HG03575 (cell line): ENCODE measurements around the gene KCTD14.
"Not testable (repeated sequence)": the region's sequence is repeated elsewhere in the genome, so short reads cannot be mapped to it uniquely, and the experiment has no call there.

ENCODE experiments used
- ATAC-seq: cut with Tn5 transposase; IDR thresholded peaks from one replicate; pipeline ENCODE4 v1.9.1; 2021; ENCODE audit not compliant: unreplicated experiment, insufficient number of reproducible peaks, low FRiP score; ENCODE audit errors: extremely low read depth

KCTD14 gene, protein sequence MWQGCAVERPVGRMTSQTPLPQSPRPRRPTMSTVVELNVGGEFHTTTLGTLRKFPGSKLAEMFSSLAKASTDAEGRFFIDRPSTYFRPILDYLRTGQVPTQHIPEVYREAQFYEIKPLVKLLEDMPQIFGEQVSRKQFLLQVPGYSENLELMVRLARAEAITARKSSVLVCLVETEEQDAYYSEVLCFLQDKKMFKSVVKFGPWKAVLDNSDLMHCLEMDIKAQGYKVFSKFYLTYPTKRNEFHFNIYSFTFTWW

GRCh38 chr11:78022397-78023396 is at the start of gene KCTD14:
Gene KCTD14, minus strand, starts transcription at chr11:78023276. Its CDS starts 27 bp downstream, at chr11:78023249.
- no peak for ATAC-seq

DNA sequence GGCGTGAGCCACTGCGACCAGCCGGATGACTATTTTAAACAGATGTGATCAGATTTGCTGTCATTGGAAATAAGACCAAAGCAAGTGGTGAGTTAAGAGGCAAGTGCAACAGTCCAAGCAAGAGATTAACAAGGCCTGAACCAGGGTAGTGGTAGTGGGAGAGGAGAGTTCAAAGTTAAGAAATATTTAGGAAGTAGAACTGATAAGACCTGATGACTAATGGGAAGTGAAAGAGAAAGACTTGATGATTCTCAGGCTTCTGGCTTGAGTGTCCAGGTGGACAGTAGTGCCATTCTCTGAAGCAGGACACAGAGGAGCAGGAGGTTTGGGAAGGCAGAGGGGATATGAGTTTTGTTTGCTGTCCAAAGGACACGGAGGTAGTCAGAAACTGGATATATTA is 49.4 kb upstream of the KCTD14 start:
- no peak for ATAC-seq

DNA sequence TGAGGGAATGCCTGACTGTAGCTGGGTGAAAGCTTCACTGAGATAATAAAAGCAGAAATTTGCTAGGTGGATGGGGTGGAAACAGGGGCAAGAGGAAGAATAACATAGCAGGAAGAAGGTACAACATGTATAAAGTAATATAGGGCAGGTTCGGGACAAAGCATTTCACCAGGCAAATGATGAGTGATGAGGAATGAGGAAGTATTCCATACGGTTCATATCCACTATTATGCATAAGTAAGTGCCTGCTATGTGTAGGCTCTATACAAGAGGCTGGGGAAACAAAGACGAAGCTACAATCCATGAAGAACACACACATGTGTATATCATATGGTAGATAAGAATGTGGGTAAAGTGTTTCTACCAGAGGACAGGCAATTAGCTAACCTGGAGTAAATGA is 48.6 kb upstream of the KCTD14 start:
- ATAC-seq = no peak

DNA sequence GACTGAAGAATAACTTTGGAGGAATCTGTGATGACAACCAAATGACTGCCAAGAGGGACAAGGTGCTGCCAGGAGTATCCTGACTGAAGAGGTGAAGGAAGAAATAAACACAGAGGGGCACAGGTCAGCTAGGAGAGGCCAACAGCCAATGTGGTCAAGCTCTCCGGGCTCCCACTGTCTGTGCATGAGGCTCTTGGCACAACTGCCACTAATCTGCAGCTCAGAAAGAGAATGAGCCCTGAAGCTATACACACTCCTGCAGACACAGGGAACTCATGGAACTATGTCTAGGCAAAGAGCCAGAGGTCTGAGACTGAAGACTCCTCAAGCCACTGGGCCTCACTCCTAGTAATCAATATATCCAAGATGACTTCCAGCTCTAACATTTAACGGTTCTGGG is 47.5 kb upstream of the KCTD14 start:
- no peak for ATAC-seq

GRCh38 chr11:78069465-78069864 is 46.4 kb upstream of the KCTD14 start:
- no peak for ATAC-seq

DNA sequence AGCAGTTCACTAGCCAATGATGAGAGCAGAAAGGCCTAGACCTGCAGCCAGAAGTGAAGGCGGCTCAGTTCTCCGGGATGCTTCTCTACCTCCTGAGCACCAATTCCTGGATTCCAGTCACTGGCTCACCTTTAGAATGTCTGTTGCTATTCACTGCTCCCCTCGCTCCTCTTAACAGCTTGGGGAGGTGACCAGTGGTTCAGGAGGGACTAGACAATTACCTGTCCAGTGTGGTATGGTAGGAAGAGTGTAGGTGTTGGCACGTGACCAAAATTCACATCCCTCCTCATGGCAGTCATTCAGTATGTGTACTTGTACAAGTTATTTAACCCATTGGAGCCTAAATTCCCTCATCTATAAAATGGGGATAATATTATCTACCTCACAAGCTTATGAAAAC is 44.6 kb upstream of the KCTD14 start:
- ATAC-seq = no peak

DNA sequence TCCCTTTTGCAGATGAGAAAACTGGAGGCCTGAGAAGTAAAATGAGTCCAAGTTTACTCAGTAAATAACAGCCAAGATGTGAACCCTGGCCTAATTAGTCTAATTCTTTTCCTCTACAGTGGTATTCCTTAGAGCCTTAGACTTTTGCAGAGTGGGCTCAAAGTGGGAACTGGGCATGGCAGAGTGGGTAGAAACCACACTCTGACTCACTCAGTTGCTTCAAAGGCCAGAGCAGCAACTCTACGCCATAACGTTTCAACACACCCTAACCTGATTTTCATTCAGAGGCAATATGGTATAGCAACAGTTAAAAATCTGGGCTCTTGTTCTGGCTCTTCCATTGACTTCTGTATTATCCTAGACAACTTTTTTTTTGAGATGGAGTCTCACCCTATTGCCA is 43.4 kb upstream of the KCTD14 start:
- ATAC-seq = no peak

DNA sequence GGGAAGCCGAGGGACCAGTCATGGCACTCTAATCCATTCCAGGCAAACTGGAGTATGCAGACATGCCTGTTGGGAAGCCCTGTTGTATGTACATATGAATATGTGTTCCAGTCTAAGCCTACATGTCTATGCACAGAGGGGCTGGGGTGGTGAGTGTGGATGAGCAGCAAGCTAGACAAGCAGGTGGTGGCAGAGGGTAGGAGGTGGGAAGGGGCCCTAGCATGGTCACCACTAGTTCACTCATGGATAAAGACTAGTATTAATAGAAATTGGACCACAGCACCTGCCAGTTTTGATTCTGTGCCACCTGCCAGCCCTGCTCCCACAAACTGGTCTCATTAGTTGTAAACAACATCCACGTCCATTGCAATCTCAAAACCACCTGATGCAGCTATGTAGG is 42.1 kb upstream of the KCTD14 start:
- ATAC-seq = no peak

- ATAC-seq = no peak
Observed at GRCh38 chr11:78063440-78064181, 40.5 kb upstream of the KCTD14 start, which contains the start of gene THRSP. Gene THRSP, plus strand, starts transcription at chr11:78063861. Its CDS starts 21 bp downstream, at chr11:78063882.

DNA sequence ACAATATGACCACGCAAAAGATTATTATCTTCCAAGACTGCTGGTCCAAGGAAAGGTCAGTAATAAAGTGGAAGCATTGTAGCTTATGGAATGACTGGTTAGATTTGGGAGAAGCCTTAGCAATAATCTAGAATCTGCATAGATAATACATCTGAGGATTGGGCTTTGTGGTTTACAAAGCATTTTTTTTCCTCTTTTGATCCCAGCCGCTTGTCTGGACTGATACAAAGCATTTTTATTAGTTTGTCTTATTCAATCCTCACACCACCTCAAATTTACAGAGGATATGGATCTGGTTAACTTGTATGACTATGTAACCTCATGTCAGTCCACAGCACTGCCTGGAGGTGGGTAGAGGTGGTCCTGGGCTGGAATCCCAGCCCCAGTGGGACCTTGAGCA is 39.6 kb upstream of the KCTD14 start:
- no peak for ATAC-seq

GRCh38 chr11:78061921-78062311 is 38.8 kb upstream of the KCTD14 start:
- no peak for ATAC-seq

DNA sequence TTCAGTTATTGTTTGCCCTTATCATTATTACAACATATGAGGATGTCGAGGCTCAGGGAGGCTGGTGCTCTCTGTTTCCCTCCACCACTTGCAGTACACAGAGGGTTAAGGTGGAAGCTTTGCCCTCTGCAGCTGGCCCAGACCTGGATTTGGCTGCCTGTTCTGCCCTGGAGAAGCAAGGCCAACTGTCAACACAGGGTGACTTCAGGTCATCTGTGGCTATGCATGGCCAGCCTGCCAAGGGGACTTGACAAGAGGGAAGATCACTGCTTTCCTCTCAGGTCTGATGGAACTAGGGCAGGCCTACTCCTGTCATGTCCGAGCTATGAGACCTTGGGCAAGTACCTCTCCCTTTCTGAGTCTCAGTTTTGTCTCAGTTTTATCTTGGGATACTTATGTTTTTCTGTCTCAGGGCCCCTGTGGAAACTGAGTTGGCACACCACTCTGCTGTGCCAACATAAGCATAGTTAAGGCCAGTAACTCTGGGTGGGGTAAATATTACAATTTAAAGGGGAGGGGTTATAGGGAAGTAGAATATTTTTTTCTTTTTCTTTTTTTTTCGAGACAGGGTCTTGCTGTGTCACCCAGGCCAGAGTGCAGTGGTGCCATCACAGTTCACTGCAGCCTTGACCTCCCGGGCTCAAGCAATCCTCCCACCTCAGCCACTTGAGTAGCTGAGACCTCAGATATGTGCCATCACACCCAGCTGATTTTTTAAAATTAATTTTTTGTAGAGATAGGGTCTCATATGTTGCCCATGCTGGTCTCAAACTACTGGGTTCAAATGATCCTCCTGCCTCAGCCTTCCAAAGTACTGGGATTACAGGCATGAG is 38.2 kb upstream of the KCTD14 start:
- ATAC-seq = no peak

GRCh38 chr11:78060533-78060932 is 37.5 kb upstream of the KCTD14 start:
- ATAC-seq = no peak

- ATAC-seq = not testable (repeated sequence)
Observed at GRCh38 chr11:78059749-78060328, 36.8 kb upstream of the KCTD14 start.

DNA sequence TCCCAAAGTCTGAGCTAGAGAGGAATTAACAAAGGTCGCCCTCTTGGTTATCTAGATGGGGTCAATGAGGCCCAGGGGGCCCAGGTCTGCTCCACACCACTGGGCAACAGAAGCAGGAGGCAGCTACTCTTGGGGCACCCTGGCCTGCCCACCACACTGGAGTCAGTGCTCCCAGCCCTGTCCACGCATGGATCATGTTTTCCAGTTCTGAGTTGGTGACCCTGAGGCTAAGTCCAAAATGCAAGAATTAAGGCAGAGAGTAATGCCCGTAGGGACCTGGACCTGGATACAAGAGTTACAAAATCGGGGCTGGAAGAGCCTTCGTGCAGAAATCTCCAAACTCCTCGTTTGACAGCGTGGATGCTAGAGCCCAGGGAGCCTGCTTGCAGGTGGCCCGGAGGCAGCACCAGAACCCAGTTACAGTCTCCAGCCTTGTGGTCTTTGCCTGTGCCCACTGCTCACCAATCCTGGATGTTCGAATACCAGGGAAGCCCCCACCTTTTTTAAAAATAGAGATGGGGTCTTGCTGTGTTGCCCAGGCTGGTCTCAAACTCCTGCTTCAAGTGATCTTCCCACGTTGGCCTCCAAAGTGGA is 34.5 kb upstream of the KCTD14 start:
- no peak for ATAC-seq

GRCh38 chr11:78056093-78056492 is 33.0 kb upstream of the KCTD14 start:
- ATAC-seq = no peak

DNA sequence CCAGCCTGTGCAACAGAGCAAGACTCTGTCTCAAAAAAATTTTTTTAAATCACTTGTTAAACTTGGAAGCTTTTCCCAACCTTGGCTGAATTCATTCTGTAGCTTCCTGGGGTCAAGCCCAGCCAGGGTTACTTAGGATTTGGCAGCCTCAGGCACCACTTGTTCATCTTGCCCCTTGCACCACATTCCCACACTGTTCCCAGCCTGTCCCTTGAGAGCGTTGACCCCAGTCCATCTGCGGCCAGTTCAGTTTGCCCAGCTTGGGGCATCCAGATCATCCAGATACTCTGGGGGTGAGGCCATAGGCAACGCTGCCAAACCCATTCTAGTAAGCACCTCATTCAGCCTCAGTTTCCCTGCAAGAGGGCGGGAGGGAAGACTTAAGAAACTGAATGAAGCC is 31.9 kb upstream of the KCTD14 start:
- no peak for ATAC-seq
